Suprapubic skin (tissue), 4 donors: ENCODE measurements around the gene MRPS34. TPM values are rescaled to one million over a fixed set of nuclear protein-coding genes. Genes with fewer than 3 reads are reported as not detected.
A peak's percentile ranks its signal among the peaks of the same experiment; 100 is the strongest.
"Not testable (repeated sequence)": the region's sequence is repeated elsewhere in the genome, so short reads cannot be mapped to it uniquely, and the experiment has no call there.

Experiments
- DNase-seq, 2 donors: peaks; one replicate each; pipeline ENCODE4 v3.0.0-alpha.2; 2019; ENCODE audit warnings: low spot score in 2 of 2
- H3K27ac ChIP-seq: fragments of 200-600 bp; sonication (generic); one replicate; pipeline ENCODE4 v1.5.1; 2019
- H3K27me3 ChIP-seq: fragments of 200-600 bp; sonication (generic); one replicate; pipeline ENCODE4 v1.5.1; 2019
- H3K36me3 ChIP-seq: fragments of 200-600 bp; sonication (generic); one replicate; pipeline ENCODE4 v1.5.1; 2019
- H3K4me1 ChIP-seq: fragments of 200-600 bp; sonication (generic); one replicate; pipeline ENCODE4 v1.5.1; 2019
- H3K4me3 ChIP-seq: fragments of 200-600 bp; sonication (generic); one replicate; pipeline ENCODE4 v1.5.1; 2019; ENCODE audit warnings: mild to moderate bottlenecking
- H3K9me3 ChIP-seq: fragments of 200-600 bp; sonication (generic); one replicate; pipeline ENCODE4 v1.5.1; 2019
- EP300 ChIP-seq: sonication (generic); formaldehyde crosslinking; IDR thresholded peaks from one replicate; pipeline ENCODE4 v1.6.1; 2017; ENCODE audit warnings: antibody characterized with exemption
- POLR2A ChIP-seq, 2 donors: fragments of 450-650 bp; IDR thresholded peaks; one replicate each; pipeline ENCODE4 v1.6.1; 2017; ENCODE audit warnings: antibody characterized with exemption in 2 of 2, mild to moderate bottlenecking in 2 of 2, moderate library complexity in 2 of 2
- POLR2AphosphoS5 ChIP-seq, 3 donors: sonication (generic); formaldehyde crosslinking; IDR thresholded peaks; one replicate each; pipeline ENCODE4 v1.6.1; 2017; ENCODE audit warnings: antibody characterized with exemption in 3 of 3
- WGBS: methylation state at CpG from one replicate; pipeline ENCODE4 v1.1.5; 2018; 5-methylcytosine and 5-hydroxymethylcytosine counted together
- total RNA-seq, 4 donors: library from RNA; depleted of rRNA; stranded (reverse); fragments of >200 nt; gene quantifications; one replicate each; pipeline ENCODE4 v1.1.0, GENCODE V29; 2016
- TF ChIP-seq, protein P1 (sequence below), 2 donors: fragments of 200-600 bp in 1 of 2; fragments of 450-650 bp in 1 of 2; sonication (generic) in 1 of 2; IDR thresholded peaks; one replicate each; pipeline ENCODE4 v1.5.1; 2016 to 2019; ENCODE audit warnings: antibody characterized with exemption in 2 of 2, mild to moderate bottlenecking in 1 of 2, moderate library complexity in 1 of 2

The MRPS34 gene
- total RNA-seq, 4 donors from 2014 or later, result 46.8 to 74.3 (median 64.9) TPM

DNA sequence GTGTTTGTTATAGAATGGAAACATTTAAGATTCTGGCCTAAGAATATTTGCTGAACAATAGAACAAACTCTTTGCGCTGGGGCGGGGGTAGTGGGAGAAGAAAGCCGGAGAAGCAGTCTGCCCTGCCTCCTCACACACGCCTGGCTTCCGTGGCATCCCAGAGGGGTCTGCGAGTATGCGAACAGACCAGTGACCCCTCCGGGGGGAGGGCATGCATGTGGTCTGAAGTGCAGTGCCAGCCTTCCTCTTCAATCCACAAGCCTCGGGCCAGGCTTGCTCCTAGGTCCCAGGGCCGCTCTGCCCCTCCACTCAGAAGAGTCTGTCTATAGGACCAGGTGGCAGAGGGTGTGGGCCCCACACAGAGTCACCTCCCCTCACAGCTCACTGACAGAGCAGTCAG lies 34.7 kb upstream of the MRPS34 start:
- DNase-seq, result no peak
- Histone ChIP-seq H3K4me1 (peaks cover 2% of the 10 kb centered on the region), H3K27me3 (no peaks in the 10 kb centered on the region), H3K36me3 (peaks cover 41% of the 10 kb centered on the region), H3K9me3 (no peaks in the 10 kb centered on the region), H3K4me3 (no peak overlapping the region), H3K27ac (no peak overlapping the region)
- TF ChIP-seq POLR2A (IDR thresholded peaks at IDR 0.05), result no peak
- TF ChIP-seq, protein P1, sequence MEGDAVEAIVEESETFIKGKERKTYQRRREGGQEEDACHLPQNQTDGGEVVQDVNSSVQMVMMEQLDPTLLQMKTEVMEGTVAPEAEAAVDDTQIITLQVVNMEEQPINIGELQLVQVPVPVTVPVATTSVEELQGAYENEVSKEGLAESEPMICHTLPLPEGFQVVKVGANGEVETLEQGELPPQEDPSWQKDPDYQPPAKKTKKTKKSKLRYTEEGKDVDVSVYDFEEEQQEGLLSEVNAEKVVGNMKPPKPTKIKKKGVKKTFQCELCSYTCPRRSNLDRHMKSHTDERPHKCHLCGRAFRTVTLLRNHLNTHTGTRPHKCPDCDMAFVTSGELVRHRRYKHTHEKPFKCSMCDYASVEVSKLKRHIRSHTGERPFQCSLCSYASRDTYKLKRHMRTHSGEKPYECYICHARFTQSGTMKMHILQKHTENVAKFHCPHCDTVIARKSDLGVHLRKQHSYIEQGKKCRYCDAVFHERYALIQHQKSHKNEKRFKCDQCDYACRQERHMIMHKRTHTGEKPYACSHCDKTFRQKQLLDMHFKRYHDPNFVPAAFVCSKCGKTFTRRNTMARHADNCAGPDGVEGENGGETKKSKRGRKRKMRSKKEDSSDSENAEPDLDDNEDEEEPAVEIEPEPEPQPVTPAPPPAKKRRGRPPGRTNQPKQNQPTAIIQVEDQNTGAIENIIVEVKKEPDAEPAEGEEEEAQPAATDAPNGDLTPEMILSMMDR (IDR thresholded peaks at IDR 0.05), result no peak
- no peak for TF ChIP-seq EP300
- no peak for TF ChIP-seq POLR2AphosphoS5 (IDR thresholded peaks at IDR 0.05)
- WGBS, result 88% methylated on average over 9 of the region's 10 CpGs

DNA sequence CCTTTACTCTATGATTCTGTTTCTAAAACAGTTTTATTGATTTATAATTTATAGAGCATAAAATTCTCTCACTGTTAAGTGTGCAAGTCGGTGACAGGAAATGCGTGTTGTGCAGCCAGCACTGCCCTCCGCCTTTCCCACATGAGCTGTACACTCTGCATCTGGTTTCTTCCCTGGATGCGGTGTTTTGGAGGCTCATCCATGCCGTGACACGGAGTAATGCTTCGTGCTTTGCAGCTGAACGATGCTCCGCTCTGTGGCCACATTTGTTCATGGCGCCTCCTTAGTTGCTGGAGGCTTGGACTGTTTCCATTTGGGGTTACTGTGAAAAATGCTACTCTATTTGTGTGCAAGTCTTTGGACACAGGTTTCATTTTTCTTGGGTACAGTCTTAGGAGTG lies 27.8 kb upstream of the MRPS34 start:
- 78% methylated on average over 10 of the region's 10 CpGs for WGBS
- no peaks in the 10 kb centered on the region for H3K4me1 ChIP-seq
- peaks cover 3% of the 10 kb centered on the region for H3K9me3 ChIP-seq
- no peak overlapping the region for H3K27ac ChIP-seq
- TF ChIP-seq POLR2AphosphoS5 (IDR thresholded peaks at IDR 0.05) (no peak), EP300 (no peak), POLR2A (IDR thresholded peaks at IDR 0.05) (no peak)
- TF ChIP-seq, protein P1 (IDR thresholded peaks at IDR 0.05), result no peak
- DNase-seq, result no peak
- no peak overlapping the region for H3K4me3 ChIP-seq
- H3K36me3 ChIP-seq, result peaks cover 4% of the 10 kb centered on the region
- H3K27me3 ChIP-seq, result no peaks in the 10 kb centered on the region

DNA sequence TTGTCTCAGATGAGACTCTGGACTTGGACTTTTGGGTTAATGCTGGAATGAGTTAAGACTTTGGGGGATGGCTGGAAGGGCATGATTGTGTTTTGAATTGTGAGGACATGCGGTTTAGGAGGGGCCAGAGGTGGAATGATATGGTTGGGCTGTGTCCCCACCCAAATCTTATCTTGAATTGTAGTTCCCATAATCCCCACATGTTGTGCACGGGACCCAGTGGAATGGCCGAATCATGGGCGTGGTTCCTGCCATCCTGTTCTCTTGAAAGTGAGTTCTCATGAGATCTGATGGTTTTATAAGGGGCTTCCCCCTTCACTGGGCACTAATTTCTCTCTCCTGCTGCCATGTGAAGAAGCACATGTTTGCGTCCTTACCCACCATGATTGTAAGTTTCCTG lies 26.3 kb upstream of the MRPS34 start:
- not testable (repeated sequence) for H3K27ac ChIP-seq, H3K4me3 ChIP-seq, H3K4me1 ChIP-seq, H3K27me3 ChIP-seq, DNase-seq, H3K9me3 ChIP-seq, H3K36me3 ChIP-seq
- 63% methylated on average over 4 of the region's 5 CpGs for WGBS

DNA sequence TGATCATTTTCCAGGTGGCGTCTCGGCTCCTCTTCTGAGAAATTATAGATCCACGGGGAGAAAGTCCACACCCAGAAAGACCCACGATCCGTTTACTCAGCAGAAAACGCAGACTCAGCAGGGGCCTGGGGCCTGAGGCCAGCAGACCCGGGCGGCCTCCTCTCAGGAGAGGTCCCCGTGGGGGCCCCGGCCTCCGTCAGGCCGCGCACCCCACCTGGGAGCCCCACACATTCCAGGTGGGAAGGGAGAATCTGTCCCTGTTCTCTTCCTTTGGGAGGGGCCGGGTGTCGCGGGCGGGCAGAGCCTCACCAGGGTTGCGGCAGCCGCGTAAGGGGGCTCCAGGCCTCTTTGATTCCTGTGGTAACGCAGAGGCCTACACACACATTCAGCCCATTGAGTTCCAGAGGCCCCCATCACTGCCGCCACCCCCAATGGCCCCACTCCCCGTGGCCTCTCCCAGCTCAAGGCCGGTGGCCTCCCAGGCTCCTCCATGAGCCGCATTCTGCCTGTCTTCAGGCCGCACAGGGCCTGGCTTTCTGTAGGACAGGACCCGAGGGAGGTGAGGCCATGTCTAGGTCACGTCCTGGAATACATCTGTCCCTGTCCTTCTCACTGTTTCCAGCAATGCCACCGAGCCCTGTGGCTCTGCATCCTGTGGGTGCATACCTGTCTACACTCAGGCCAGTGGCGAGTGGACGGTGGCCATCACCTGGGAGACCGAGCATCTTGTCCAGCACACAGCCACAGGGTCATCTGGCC lies 22.2 kb upstream of the MRPS34 start:
- 77% methylated on average over 30 of the region's 32 CpGs for WGBS
- TF ChIP-seq, protein P1 (IDR thresholded peaks at IDR 0.05), result no peak
- TF ChIP-seq POLR2A (IDR thresholded peaks at IDR 0.05) (no peak), EP300 (no peak), POLR2AphosphoS5 (IDR thresholded peaks at IDR 0.05) (no peak)
- H3K4me1 ChIP-seq, result no peaks in the 10 kb centered on the region
- no peaks in the 10 kb centered on the region for H3K27me3 ChIP-seq
- peaks cover 25% of the 10 kb centered on the region for H3K36me3 ChIP-seq
- DNase-seq, result peak in 1 of 2 donors; percentile 58
- peaks cover 3% of the 10 kb centered on the region for H3K9me3 ChIP-seq
- H3K27ac ChIP-seq, result no peak overlapping the region
- no peak overlapping the region for H3K4me3 ChIP-seq

DNA sequence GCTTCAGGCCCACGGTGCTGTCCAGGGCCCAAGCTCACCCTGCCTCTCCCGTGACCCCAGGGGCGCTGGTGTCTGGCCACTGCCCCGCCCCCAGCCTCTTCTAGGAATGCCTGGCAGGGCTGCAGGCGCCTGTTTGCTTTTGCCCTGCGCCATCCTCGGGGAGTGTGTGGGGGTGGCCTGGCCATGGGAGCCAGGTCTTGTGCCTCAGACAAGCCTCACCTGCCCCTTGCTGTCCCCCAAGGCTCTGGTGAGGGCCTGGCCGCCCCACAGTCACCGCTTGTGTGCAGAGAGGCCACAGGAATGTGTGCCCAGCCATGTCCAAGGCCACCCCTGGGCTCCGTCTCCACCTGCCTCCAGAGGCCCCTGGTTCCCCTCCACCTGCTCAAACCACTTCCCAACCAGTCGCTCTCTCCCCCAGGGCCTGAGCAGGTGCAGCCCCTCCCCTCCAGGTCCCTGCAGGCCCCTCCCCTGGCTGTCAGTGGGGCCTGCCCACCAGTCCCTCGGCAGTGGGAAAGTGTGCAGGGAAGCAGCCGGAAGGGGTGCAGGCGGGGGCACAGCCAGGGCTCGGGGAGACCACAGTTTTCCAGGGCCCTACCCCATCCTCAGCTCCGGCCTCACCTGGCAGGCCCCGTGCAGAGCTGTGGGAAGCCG lies 21.4 kb upstream of the MRPS34 start:
- no peak overlapping the region for H3K4me3 ChIP-seq
- WGBS, result 66% methylated on average over 5 of the region's 18 CpGs
- peaks cover 3% of the 10 kb centered on the region for H3K9me3 ChIP-seq
- H3K27ac ChIP-seq, result no peak overlapping the region
- peaks cover 4% of the 10 kb centered on the region for H3K4me1 ChIP-seq
- peak in 1 of 2 donors; percentile 51 for DNase-seq
- TF ChIP-seq, protein P1 (IDR thresholded peaks at IDR 0.05), result no peak
- TF ChIP-seq POLR2AphosphoS5 (IDR thresholded peaks at IDR 0.05) (no peak), POLR2A (IDR thresholded peaks at IDR 0.05) (no peak), EP300 (no peak)
- H3K36me3 ChIP-seq, result peaks cover 28% of the 10 kb centered on the region
- H3K27me3 ChIP-seq, result no peaks in the 10 kb centered on the region
